Activated B cell treated with CpG ODN at 0.5 μM for 24 hours (primary cell): ENCODE measurements around the gene CCT3. TPM values are rescaled to one million over a fixed set of nuclear protein-coding genes. Genes with fewer than 3 reads are reported as not detected.
"Not testable (repeated sequence)": the region's sequence is repeated elsewhere in the genome, so short reads cannot be mapped to it uniquely, and the experiment has no call there.

Source experiments
- ATAC-seq: fragments of 200-7000 bp; cut with Tn5 transposase; one replicate; pipeline ENCODE4 v1.10.0; 2021; ENCODE audit warnings: low read depth, mild to moderate bottlenecking, moderate library complexity
- CTCF ChIA-PET: fragments of 350-600 bp; sonication (Branson Sonifier 250); formaldehyde crosslinking; loops from one replicate; lab custom pipeline; 2021; ENCODE audit warnings: antibody characterized with exemption; lab: Charles Lee
- POLR2A ChIA-PET: fragments of 350-600 bp; sonication (Branson Sonifier 250); formaldehyde crosslinking; loops from one replicate; lab custom pipeline; 2021; ENCODE audit warnings: antibody characterized with exemption; lab: Charles Lee
- DNase-seq: peaks from one replicate; pipeline ENCODE4 v3.0.0; 2022
- H3K27ac Mint-ChIP-seq: one replicate; pipeline ENCODE4 v1.8.0; 2020; ENCODE audit warnings: mixed read lengths
- H3K27me3 Mint-ChIP-seq: one replicate; pipeline ENCODE4 v1.8.0; 2021; ENCODE audit warnings: mixed read lengths
- H3K36me3 Mint-ChIP-seq: one replicate; pipeline ENCODE4 v1.8.0; 2021; ENCODE audit warnings: low read depth, mixed read lengths
- H3K4me1 Mint-ChIP-seq: one replicate; pipeline ENCODE4 v1.8.0; 2021; ENCODE audit warnings: mixed read lengths
- H3K4me3 Mint-ChIP-seq: one replicate; pipeline ENCODE4 v1.8.0; 2020; ENCODE audit warnings: mild to moderate bottlenecking, mixed read lengths
- H3K9me3 Mint-ChIP-seq: one replicate; pipeline ENCODE4 v1.8.0; 2020; ENCODE audit warnings: mixed read lengths
- intact Hi-C: fragments of 100-400 bp; cut with micrococcal nuclease; formaldehyde crosslinking; loops from one replicate; pipeline ENCODE4 v1.15.1; 2024
- total RNA-seq: library from RNA; stranded (reverse); gene quantifications from 2 replicates; pipeline ENCODE4 v1.2.3, GENCODE V29; 2022
- TF ChIP-seq, protein P1 (sequence below): fragments of 200-600 bp; IDR thresholded peaks from one replicate; pipeline ENCODE4 v1.8.0; 2022; ENCODE audit warnings: antibody characterized with exemption, mild to moderate bottlenecking

Gene CCT3
- total RNA-seq, 1 donor from 2014 or later = 260 TPM

GRCh38 chr1:156373546-156373945 is 35.5 kb upstream of the CCT3 start:
- H3K4me1 Mint-ChIP-seq = peaks cover 5% of the 10 kb centered on the region
- DNase-seq (no peak), ATAC-seq (no peak)
- no peak overlapping the region for H3K27ac Mint-ChIP-seq
- TF ChIP-seq, protein P1, sequence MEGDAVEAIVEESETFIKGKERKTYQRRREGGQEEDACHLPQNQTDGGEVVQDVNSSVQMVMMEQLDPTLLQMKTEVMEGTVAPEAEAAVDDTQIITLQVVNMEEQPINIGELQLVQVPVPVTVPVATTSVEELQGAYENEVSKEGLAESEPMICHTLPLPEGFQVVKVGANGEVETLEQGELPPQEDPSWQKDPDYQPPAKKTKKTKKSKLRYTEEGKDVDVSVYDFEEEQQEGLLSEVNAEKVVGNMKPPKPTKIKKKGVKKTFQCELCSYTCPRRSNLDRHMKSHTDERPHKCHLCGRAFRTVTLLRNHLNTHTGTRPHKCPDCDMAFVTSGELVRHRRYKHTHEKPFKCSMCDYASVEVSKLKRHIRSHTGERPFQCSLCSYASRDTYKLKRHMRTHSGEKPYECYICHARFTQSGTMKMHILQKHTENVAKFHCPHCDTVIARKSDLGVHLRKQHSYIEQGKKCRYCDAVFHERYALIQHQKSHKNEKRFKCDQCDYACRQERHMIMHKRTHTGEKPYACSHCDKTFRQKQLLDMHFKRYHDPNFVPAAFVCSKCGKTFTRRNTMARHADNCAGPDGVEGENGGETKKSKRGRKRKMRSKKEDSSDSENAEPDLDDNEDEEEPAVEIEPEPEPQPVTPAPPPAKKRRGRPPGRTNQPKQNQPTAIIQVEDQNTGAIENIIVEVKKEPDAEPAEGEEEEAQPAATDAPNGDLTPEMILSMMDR = no peak
- H3K4me3 Mint-ChIP-seq = no peak overlapping the region
- intact Hi-C loops = no loop called here
- H3K36me3 Mint-ChIP-seq = no peaks in the 10 kb centered on the region
- H3K27me3 Mint-ChIP-seq = peaks cover 22% of the 10 kb centered on the region
- ChIA-PET CTCF (interaction anchor here (1.4 kb wide), 1 partner anchor 12 kb away, joined by 4 read pairs; no protein-coding TSS in a partner anchor), POLR2A (no interaction called here)
- H3K9me3 Mint-ChIP-seq = no peaks in the 10 kb centered on the region

DNA sequence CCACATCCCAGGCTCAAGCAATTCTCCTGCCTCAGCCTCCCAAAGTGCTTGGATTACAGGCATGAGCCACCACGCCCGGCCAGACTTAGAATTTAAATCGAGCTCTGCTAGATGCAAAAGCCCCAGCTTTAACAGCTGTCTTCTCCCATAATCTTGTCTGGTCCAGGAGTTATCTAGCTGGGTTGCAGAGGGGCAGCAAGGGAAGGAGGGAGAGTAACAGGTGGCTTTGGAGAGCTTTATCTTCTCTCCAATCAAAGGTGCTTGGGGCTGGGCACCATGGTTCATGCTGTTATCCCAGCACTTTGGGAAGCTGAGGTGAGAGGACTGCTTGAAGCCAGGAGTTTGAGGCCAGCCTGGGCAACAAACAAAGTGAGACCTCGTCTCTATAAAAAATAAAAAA is 34.8 kb upstream of the CCT3 start:
- ChIA-PET POLR2A (no interaction called here), CTCF (interaction anchor here (1.4 kb wide), 1 partner anchor 13 kb away, joined by 4 read pairs; no protein-coding TSS in a partner anchor)
- intact Hi-C loops = no loop called here
- Mint-ChIP-seq H3K9me3 (no peaks in the 10 kb centered on the region), H3K27me3 (peaks cover 28% of the 10 kb centered on the region), H3K36me3 (no peaks in the 10 kb centered on the region), H3K27ac (no peak overlapping the region), H3K4me3 (no peak overlapping the region), H3K4me1 (peaks cover 4% of the 10 kb centered on the region)
- ATAC-seq (no peak), DNase-seq (no peak)
- TF ChIP-seq, protein P1 = no peak

DNA sequence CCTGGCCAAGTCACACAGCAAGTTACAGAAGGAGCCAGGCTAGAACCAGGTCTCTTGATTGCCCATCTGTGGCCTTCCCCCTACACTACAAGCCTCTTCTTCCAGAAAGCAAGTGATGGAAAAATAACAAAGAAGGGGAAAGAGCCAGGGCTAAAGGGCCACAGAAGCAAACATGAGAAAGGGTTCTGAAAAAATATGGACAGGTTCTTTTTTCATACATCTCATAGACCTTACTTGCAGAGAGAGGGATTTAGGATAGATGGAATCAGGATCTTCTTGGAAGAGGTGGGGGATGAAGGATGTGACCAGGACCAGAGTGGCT is 34.1 kb upstream of the CCT3 start:
- H3K27me3 Mint-ChIP-seq = peaks cover 31% of the 10 kb centered on the region
- DNase-seq (no peak), ATAC-seq (no peak)
- no peaks in the 10 kb centered on the region for H3K36me3 Mint-ChIP-seq
- CTCF ChIA-PET = interaction anchor here (1.4 kb wide), 1 partner anchor 14 kb away, joined by 4 read pairs; no protein-coding TSS in a partner anchor
- H3K27ac Mint-ChIP-seq = no peak overlapping the region
- no peaks in the 10 kb centered on the region for H3K9me3 Mint-ChIP-seq
- H3K4me1 Mint-ChIP-seq = peaks cover 4% of the 10 kb centered on the region
- intact Hi-C loops = no loop called here
- POLR2A ChIA-PET = no interaction called here
- no peak overlapping the region for H3K4me3 Mint-ChIP-seq
- TF ChIP-seq, protein P1 = no peak

- CTCF ChIA-PET = interaction anchor here (1.1 to 1.8 kb wide), 3 partner anchors 13 to 74 kb away, joined by 3 to 7 read pairs (median 5); no protein-coding TSS in a partner anchor
- TF ChIP-seq, protein P1 = no peak
- H3K27ac Mint-ChIP-seq = no peak overlapping the region
- DNase-seq = no peak
- H3K4me1 Mint-ChIP-seq = peaks cover 4% of the 10 kb centered on the region
- no peaks in the 10 kb centered on the region for H3K9me3 Mint-ChIP-seq
- no peaks in the 10 kb centered on the region for H3K36me3 Mint-ChIP-seq
- peaks cover 31% of the 10 kb centered on the region for H3K27me3 Mint-ChIP-seq
- POLR2A ChIA-PET = interaction anchor here (0.5 kb wide), 1 partner anchor 519 kb away, joined by 3 read pairs; no protein-coding TSS in a partner anchor
- intact Hi-C loops = no loop called here
- no peak for ATAC-seq
- no peak overlapping the region for H3K4me3 Mint-ChIP-seq
Observed at GRCh38 chr1:156371553-156372264, 33.6 kb upstream of the CCT3 start.

DNA sequence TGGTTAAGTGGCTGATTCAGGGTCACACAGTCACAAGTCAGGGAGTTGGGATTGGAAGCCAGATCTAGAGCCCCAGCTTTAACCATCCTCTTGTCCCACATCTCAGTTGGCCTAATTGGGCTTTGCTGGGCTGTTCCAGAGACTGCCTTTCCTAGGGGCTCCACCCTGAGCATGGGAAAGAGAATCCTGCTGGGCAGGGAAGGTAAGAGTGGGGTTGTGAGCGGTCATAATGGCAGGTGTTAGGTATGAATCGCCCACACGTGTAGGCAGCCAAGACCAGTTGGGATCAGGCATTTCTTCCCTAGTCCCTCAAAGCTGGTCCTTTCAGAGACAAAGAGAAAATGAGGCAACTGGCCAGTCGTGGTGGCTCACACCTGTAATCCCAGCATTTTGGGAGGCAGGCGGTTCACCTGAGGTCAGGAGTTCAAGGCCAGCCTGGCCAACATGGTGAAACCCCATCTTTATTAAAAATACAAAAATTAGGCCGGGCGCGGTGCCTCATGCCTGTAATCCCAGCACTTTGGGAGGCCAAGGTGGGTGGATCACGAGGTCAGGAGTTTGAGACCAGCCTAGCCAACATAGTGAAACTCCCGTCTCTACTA is 31.7 kb upstream of the CCT3 start:
- POLR2A ChIA-PET, H3K27ac Mint-ChIP-seq, H3K9me3 Mint-ChIP-seq, DNase-seq, H3K36me3 Mint-ChIP-seq, intact Hi-C loops, ATAC-seq, CTCF ChIA-PET, H3K4me1 Mint-ChIP-seq: not testable (repeated sequence)
- peaks cover 40% of the 10 kb centered on the region for H3K27me3 Mint-ChIP-seq
- H3K4me3 Mint-ChIP-seq = peak overlapping the region; percentile 63
